Fibroblast of mammary gland (primary cell): ENCODE results near the gene SLC22A23.

Experiments
- DNase-seq: peaks from one replicate; pipeline ENCODE4 v3.0.0-alpha.2; 2010; ENCODE audit warnings: low read depth
- H3K4me3 ChIP-seq: 2 replicates; pipeline ENCODE4 v1.5.1; 2011; ENCODE audit warnings: low read depth, mild to moderate bottlenecking, low read length, moderate library complexity; ENCODE audit not compliant: control insufficient read depth
- TF ChIP-seq, protein P1 (sequence below): conservative IDR thresholded peaks from 2 replicates; pipeline ENCODE4 v1.5.1; 2011; ENCODE audit warnings: low read depth, low read length, inconsistent platforms; ENCODE audit not compliant: control insufficient read depth, insufficient read depth

SLC22A23 gene

DNA sequence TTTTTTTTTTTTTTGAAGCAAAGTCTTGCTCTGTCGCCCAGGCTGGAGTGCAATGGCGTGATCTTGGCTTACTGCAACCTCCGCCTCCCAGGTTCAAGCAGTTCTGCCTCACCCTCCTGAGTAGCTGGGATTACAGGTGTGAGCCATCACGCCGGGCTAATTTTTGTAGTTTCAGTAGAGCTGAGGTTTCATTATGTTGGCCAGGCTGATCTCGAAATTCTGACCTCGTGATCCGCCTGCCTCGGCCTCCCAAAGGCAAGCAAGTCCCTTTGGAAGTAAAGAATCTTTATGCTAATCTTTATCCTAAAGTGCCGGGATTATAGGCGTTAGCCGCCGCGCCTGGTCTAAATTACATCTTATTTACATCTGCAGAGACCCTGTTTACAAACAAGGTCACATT, 196.6 kb downstream of the SLC22A23 start:
- TF ChIP-seq, protein P1, sequence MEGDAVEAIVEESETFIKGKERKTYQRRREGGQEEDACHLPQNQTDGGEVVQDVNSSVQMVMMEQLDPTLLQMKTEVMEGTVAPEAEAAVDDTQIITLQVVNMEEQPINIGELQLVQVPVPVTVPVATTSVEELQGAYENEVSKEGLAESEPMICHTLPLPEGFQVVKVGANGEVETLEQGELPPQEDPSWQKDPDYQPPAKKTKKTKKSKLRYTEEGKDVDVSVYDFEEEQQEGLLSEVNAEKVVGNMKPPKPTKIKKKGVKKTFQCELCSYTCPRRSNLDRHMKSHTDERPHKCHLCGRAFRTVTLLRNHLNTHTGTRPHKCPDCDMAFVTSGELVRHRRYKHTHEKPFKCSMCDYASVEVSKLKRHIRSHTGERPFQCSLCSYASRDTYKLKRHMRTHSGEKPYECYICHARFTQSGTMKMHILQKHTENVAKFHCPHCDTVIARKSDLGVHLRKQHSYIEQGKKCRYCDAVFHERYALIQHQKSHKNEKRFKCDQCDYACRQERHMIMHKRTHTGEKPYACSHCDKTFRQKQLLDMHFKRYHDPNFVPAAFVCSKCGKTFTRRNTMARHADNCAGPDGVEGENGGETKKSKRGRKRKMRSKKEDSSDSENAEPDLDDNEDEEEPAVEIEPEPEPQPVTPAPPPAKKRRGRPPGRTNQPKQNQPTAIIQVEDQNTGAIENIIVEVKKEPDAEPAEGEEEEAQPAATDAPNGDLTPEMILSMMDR: no peak
- no peak for DNase-seq
- H3K4me3 ChIP-seq: peak overlapping the region; percentile 79

DNA sequence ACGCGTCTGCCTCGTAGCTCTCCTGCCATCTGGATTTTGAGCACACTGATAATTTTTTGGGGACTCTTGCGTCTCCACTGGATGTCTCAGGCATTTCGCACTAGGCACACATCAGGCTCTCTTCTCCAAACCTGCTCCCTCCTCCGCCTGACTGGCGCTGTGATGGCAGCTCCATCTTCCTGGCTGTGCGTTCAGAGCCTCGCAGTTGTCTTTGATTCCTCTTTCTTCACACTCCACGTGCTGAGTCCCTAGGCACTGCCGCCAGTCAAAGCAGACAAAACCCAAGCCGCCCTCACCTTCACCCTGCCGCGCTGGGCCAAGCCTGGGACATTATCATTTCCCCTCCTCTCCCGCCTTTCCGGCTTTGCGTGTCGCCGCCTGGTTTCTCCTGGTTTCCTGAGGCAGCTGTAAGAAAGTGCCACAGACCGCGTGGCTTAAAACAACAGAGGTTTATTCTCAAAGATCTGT, 197.3 kb downstream of the SLC22A23 start:
- TF ChIP-seq, protein P1: no peak
- DNase-seq: no peak
- peak overlapping the region; percentile 79 for H3K4me3 ChIP-seq

DNA sequence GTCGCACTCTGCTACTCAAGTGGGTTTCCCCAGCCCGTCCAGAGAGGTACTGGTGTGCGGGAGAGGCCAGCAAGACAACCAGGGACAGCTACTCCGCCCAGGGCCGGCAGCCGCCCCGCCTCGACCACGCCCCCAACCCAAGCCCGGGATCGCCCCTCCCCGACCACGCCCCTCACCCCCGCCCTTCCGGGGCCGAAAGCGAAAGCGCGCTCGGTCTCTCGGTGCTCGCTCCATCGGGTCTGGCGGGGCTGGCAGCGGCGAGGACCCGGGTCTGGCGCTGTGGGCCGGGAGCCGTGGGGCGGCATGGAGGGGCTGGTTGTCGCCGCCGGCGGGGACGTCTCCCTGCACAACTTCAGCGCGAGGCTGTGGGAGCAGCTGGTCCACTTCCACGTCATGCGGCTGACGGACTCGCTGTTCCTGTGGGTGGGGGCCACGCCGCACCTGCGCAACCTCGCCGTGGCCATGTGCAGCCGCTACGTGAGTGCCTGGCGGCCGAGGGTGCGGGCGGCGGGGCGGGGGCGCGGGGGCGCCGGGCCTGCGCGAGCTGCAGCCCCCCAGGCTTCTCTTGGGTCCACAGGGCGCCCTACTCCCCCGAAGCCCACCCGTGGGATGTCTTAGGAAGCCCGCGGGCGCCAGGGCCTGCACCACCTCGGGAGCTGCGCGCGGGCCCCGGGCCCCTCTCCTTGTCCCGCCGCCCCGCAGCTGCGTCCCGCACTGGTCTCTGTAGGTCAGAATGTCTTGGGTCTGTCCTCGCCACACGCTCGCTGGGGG, 197.9 kb downstream of the SLC22A23 start, which contains the start of gene PSMG4:
PSMG4 (plus strand) TSS at position 228 of the 771 bp plus-strand sequence; CDS start at position 304, 76 bp downstream.
- H3K4me3 ChIP-seq: peak within 1 kb of the TSS; percentile 79
- peak; percentile 80 for DNase-seq
- TF ChIP-seq, protein P1: no peak

DNA sequence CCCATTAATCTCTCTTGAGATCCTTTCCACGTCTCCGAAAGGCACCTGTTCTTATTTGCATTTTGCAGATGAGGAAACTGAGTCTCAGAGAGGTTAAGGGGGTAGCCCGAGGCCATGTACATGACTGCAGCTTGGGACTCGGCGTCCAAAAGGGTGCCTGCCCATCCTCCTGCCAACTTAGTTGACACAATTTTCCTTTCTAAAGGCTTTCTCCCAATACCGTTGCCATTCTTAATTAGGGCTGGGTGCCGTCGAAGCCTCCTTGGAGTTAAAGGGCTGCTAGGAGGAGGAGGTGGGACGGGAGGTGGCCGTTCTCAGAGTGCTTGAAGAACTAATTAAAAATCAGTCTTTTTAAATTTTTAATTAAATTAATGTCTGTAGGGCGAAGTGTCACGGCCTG, 198.6 kb downstream of the SLC22A23 start:
- H3K4me3 ChIP-seq: peak overlapping the region; percentile 45
- DNase-seq: no peak
- TF ChIP-seq, protein P1: no peak

DNA sequence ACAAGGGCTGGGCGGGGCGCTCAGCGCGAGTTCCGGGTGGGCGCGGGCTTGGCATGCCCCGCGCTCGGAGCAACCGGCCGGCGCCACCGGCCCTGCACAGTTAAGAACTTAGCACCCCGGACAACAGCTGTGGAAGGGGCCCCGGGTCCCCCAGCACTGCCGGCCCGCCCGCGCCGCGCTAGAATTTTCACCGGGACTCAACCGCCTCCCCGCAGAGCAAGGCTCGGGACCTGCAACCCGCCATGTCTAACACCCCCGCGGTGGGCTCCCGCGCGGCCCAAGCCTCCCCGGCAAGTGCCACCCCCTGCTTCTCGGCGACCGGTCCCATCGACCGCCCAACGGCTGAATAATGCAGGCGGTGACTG, 203.3 kb downstream of the SLC22A23 start:
- H3K4me3 ChIP-seq: no peak overlapping the region
- no peak for DNase-seq
- TF ChIP-seq, protein P1: no peak

DNA sequence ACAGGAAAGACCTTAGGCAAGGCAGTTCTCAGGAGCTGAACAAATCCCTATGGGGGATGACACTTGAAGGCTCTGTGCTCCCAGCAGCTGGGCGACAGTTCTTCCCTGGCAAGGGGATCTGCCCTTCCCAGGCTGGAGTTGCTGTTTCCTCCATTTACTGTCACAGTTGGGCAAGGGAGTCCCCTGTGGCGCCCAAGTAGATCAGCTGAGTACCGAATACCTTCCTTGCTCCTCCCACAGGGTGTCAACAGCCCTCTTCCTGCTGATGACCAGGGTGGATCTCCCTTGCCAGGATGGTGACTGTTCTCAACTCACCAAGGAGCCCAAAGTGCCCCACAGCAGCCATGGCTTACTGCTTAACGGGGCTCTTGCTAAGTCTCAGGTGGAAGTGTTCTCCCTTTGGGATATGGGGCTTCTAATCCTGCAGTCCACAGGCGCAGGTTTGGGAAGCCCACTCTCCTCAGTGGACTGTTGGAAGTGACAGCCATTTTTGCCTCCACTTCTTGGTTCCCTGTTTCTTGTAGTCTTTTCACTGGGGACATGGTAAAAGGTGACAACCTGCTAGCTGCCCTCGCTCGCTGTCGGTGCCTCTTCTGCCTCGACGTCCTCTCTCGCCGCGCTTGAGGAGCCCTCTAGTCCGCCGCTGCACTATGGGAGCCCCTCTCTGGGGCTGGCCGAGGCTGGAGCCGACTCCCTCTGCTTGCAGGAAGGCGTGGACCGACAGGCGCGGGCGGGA, 203.8 kb downstream of the SLC22A23 start:
- DNase-seq: no peak
- TF ChIP-seq, protein P1: no peak
- H3K4me3 ChIP-seq: no peak overlapping the region
